ENCODE data around the gene RPL14. TPM values are rescaled to one million over a fixed set of nuclear protein-coding genes. Genes with fewer than 3 reads are reported as not detected.

The RPL14 gene
- total RNA-seq, 4 donors from 2014 or later, result 246 to 2,060 (median 607) TPM

DNA sequence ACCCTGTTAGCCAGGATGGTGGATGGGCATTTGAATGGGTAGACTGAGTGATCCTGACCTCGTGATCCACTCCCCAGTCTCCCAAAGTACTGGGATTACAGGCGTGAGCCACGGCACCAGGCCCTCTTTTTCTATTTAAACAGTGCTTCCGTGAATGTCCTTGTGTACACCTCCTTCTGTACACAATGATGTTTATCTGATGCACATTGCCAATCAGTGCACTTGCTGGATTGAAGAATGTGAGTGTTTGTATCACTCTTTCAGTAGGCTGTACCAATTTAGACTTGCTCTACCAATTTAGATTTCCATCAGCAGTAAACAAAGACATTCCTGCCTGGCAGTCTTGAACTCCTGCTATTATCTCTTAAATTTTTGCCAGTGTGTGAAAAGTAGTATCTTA lies 10.9 kb downstream of the RPL14 start:
- Histone ChIP-seq H3K4me1 (no peaks in the 10 kb centered on the region), H3K27me3 (no peaks in the 10 kb centered on the region), H3K27ac (no peak overlapping the region), H3K9me3 (no peaks in the 10 kb centered on the region), H3K36me3 (no peaks in the 10 kb centered on the region), H3K4me3 (no peak overlapping the region)
- no peak for TF ChIP-seq POLR2A (IDR thresholded peaks at IDR 0.05)
- TF ChIP-seq, protein P1, sequence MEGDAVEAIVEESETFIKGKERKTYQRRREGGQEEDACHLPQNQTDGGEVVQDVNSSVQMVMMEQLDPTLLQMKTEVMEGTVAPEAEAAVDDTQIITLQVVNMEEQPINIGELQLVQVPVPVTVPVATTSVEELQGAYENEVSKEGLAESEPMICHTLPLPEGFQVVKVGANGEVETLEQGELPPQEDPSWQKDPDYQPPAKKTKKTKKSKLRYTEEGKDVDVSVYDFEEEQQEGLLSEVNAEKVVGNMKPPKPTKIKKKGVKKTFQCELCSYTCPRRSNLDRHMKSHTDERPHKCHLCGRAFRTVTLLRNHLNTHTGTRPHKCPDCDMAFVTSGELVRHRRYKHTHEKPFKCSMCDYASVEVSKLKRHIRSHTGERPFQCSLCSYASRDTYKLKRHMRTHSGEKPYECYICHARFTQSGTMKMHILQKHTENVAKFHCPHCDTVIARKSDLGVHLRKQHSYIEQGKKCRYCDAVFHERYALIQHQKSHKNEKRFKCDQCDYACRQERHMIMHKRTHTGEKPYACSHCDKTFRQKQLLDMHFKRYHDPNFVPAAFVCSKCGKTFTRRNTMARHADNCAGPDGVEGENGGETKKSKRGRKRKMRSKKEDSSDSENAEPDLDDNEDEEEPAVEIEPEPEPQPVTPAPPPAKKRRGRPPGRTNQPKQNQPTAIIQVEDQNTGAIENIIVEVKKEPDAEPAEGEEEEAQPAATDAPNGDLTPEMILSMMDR (IDR thresholded peaks at IDR 0.05), result no peak
- DNase-seq, result no peak
- intact Hi-C loops (cut with DNase I; ENCODE audit: low total_unique reads), result no loop called here

DNA sequence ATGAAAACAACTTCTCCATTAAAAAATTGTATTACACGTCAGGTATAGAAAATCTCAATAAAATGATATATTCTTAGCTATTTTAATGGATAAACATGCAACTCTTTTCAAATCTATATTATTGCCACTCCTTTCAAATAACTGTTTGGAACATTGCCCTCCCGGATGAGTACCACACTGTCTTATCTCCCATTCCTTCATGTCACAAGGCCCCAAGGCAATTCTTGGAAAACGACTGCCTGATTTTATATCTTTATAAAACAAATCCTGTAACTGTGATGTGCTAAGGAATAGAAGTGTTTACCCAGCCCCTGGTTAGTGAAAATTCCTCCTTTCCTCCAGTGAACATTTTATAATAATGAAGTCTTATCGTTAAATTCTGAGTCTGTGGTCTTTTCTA lies 13.6 kb downstream of the RPL14 start:
- intact Hi-C loops (cut with DNase I; ENCODE audit: low total_unique reads), result no loop called here

DNA sequence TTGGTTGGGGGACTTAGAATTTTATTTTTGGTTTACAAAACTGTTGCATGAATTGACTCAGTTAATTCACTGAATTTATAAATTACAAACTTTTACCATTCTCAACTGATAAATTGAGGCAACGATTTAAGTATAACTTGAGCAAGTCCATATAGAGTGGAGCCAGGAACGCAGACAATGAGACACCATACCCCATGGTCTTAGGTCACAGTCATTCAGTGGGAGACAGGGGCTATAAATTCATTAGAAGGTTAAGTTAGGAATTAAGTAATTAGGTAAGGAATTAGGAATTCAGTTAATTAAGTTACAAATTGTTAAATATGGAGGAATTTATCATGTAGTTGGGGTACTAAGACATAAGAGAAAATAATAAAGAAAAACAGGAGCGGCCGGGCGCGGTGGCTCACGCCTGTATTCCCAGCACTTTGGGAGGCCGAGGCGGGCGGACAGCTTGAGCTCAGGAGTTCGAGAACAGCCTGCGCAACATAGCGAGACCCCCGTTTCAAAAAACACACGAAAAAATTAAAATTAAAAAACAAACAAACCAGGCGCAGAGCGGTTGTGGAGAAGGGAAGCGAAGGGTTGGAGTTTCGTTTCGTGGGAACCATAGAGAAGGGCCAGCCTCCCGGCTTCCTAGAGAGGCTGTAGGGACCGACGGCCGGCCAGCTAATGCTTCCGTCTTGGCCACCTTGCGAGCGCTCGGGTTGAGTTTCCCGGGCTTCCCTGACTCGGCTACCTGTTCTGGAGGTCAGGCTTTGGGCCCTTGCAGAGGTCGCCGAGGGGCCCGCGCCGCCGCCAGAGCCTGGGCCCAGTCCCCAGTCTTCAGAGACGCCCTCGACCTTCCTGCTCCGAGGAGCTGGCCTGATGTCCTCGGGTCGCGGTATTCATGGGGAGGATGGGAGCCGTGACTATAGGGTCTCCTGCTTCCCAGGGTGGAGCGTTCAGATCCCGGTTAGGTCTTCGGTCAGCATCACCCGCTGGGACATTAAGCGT lies 19.6 kb downstream of the RPL14 start, which contains the start of gene ZNF619:
TSS of gene ZNF619 (plus strand) at position 645 of the 993 bp plus-strand sequence. CDS start 858 bp downstream, outside the sequence.
- no peaks in the 10 kb centered on the region for H3K9me3 ChIP-seq
- H3K27ac ChIP-seq, result peak within 1 kb of the TSS; percentile 77 to 78
- DNase-seq, result peak; percentile 71 to 73
- peak within 1 kb of the TSS; percentile 67 to 93 for H3K4me3 ChIP-seq
- TF ChIP-seq, protein P1 (IDR thresholded peaks at IDR 0.05), result no peak
- no peak for TF ChIP-seq POLR2A (IDR thresholded peaks at IDR 0.05)
- H3K4me1 ChIP-seq, result no peaks in the 10 kb centered on the region
- intact Hi-C loops (cut with DNase I; ENCODE audit: low total_unique reads), result no loop called here
- H3K27me3 ChIP-seq, result no peaks in the 10 kb centered on the region
- H3K36me3 ChIP-seq, result no peaks in the 10 kb centered on the region

More for the DNA sequence above, 13.6 kb downstream of the RPL14 start:
- no peak for TF ChIP-seq POLR2A (IDR thresholded peaks at IDR 0.05)
- TF ChIP-seq, protein P1 (IDR thresholded peaks at IDR 0.05), result no peak
- Histone ChIP-seq H3K4me3 (no peak overlapping the region), H3K36me3 (no peaks in the 10 kb centered on the region), H3K27ac (no peak overlapping the region), H3K9me3 (no peaks in the 10 kb centered on the region), H3K27me3 (no peaks in the 10 kb centered on the region), H3K4me1 (no peaks in the 10 kb centered on the region)
- no peak for DNase-seq

DNA sequence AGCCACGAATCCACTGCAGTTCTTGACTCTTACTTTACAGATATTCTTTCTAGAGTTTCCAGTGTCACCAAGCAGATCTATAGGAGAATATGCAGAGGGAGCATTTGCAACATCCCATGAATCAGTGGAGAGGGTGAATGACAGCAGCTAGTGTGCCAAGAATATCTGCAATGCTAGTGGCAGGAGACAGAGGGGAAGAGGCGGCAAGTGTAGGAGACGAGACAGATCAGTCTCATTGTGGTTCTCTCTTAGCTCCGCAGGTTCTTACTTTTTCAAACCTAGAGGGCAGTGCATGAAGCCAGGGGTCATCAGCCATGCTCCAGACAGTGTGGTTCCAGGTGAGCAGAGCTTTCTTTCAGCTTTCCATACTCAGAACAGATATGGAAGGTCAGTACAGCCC lies 20.5 kb downstream of the RPL14 start:
- H3K4me1 ChIP-seq, result no peaks in the 10 kb centered on the region

More for the DNA sequence above, 20.5 kb downstream of the RPL14 start:
- DNase-seq, result no peak
- Histone ChIP-seq H3K9me3 (no peaks in the 10 kb centered on the region), H3K4me3 (peak overlapping the region; percentile 67 to 93), H3K27ac (peak overlapping the region in 1 of 2 donors; percentile 78), H3K27me3 (no peaks in the 10 kb centered on the region), H3K36me3 (no peaks in the 10 kb centered on the region)
- intact Hi-C loops (cut with DNase I; ENCODE audit: low total_unique reads), result no loop called here
- TF ChIP-seq, protein P1 (IDR thresholded peaks at IDR 0.05), result no peak

All from uterus (tissue), 4 donors.